Kidney epithelial cell (primary cell): ENCODE results near the gene DARS1. TPM values are rescaled to one million over a fixed set of nuclear protein-coding genes. Genes with fewer than 3 reads are reported as not detected.

Source experiments
- DNase-seq: peaks from one replicate; pipeline ENCODE4 v3.0.0-alpha.2; 2010; ENCODE audit warnings: low read depth
- H3K27me3 ChIP-seq: 2 replicates; pipeline ENCODE4 v1.6.0; 2011; ENCODE audit warnings: low read length; ENCODE audit not compliant: control insufficient read depth, insufficient read depth
- H3K36me3 ChIP-seq: 2 replicates; pipeline ENCODE4 v1.5.1; 2011; ENCODE audit warnings: low read length; ENCODE audit not compliant: control insufficient read depth, insufficient read depth
- H3K4me3 ChIP-seq: 2 replicates; pipeline ENCODE4 v1.5.1; 2011; ENCODE audit warnings: low read depth, mild to moderate bottlenecking, control low read depth, low read length
- CTCF ChIP-seq: IDR thresholded peaks from 2 replicates; pipeline ENCODE4 v1.5.1; 2011; ENCODE audit warnings: mild to moderate bottlenecking, moderate library complexity, low read length, control low read depth, inconsistent platforms; ENCODE audit not compliant: insufficient read depth, poor library complexity, severe bottlenecking
- total RNA-seq: library from RNA; depleted of rRNA; stranded (reverse); fragments of >200 nt; gene quantifications from 2 replicates; pipeline ENCODE4 v1.2.3, GENCODE V29; 2015

The DARS1 gene
- 69.4 and 69.7 TPM in 2 replicates for total RNA-seq

DNA sequence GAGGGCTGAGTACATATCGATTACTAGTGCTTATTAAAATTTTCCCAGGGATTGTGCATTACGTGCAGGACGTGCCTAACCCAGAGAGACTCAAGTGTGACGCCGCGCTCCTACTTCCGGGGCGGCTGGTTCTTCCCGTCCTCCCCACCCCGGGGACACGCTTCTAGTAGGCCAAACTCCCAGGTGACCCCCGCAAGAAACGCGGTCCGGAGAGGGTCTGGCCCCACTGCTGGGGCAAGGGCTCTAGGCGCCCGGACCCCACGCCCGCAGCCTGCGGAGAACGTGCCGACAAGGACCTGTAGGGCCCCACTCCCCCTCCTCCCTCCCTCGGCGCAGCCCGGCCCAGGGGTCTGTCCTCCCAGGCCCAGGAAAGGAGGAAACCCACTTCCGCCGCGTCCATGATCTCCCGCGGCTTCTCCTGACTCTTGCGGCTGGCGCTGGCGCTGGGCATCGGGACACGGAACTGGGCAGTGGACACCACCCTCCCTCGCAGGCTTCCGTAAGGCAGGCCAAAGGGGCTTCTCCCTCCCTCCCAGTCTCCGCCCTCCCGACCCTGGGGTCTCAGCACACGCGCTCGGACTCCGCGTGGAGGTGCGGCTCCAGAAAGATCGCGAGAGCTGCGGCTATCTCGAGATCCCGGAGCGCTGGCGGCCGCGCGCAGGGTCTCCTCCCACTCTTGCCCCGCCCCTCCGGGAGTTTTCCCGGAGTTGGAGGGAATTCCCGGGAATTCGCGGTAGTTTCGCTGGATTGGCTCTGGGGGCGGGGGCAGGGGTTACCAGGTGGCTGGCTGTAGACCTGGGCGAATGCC lies at the start of gene DARS1:
TSS of gene DARS1 (minus strand) at position 609 of the 808 bp plus-strand sequence. CDS start at position 451, 158 bp downstream.
- peak within 1 kb of the TSS; percentile 66 for H3K4me3 ChIP-seq
- no peak for TF ChIP-seq CTCF
- no peaks in the 10 kb centered on the region for H3K27me3 ChIP-seq
- peak; percentile 61 for DNase-seq
- no peaks in the 10 kb centered on the region for H3K36me3 ChIP-seq

DNA sequence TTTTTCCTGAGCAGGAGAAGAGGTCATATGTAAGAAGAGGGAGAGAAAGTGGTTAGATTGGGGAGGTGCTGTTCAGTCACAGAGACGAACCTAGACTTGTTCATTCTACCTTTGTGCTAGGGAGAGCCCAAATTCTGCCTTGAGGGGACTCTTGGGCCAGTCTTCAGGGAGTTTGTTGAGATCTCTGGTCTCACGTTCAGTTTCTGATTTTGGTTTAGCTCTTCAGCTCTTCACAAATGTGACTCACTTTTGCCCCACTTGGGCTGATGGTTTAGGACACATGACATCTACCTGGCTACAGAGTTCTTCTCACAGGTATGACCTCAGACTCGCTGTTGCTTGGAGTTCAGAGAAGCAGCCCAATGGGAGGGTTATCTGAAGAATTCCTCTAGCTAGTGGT lies 49.2 kb upstream of the DARS1 start:
- TF ChIP-seq CTCF = no peak
- Histone ChIP-seq H3K27me3 (no peaks in the 10 kb centered on the region), H3K36me3 (no peaks in the 10 kb centered on the region), H3K4me3 (no peak overlapping the region)
- no peak for DNase-seq

GRCh38 chr2:136032817-136033535 lies 47.5 kb upstream of the DARS1 start:
- no peaks in the 10 kb centered on the region for H3K27me3 ChIP-seq
- TF ChIP-seq CTCF = no peak

GRCh38 chr2:136032192-136032591 lies 46.8 kb upstream of the DARS1 start:
- no peak for DNase-seq
- Histone ChIP-seq H3K36me3 (no peaks in the 10 kb centered on the region), H3K27me3 (no peaks in the 10 kb centered on the region), H3K4me3 (no peak overlapping the region)
- no peak for TF ChIP-seq CTCF

More at GRCh38 chr2:136032817-136033535, 47.5 kb upstream of the DARS1 start:
- no peak for DNase-seq
- Histone ChIP-seq H3K4me3 (no peak overlapping the region), H3K36me3 (no peaks in the 10 kb centered on the region)

DNA sequence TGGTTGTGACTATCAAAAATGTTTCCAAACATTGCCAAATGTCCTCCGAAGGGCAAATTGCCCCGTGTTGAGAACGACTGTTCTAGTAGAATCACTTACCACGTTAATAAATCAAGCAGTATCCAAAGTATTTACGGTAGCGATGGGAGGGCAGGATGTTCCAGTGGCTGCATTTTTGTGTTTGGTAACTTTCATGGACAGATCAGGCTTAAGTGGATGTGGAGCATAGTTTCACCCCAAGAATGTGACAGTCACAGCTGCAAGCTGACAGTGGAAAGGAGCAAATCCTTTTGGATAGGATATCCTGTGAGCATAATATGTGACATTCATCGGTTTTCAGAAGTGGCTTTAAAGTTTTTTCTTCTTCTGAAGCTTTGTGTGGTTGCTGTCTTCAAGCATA lies 46.3 kb upstream of the DARS1 start:
- DNase-seq = no peak
- TF ChIP-seq CTCF = no peak
- no peaks in the 10 kb centered on the region for H3K27me3 ChIP-seq
- no peak overlapping the region for H3K4me3 ChIP-seq
- H3K36me3 ChIP-seq = no peaks in the 10 kb centered on the region

- H3K27me3 ChIP-seq = no peaks in the 10 kb centered on the region
- H3K4me3 ChIP-seq = no peak overlapping the region
- DNase-seq = no peak
- H3K36me3 ChIP-seq = no peaks in the 10 kb centered on the region
- no peak for TF ChIP-seq CTCF
Observed at GRCh38 chr2:136030406-136030805, 45.0 kb upstream of the DARS1 start.
